C4-2B (cell line): ENCODE results near the gene SIRT2.

Experiments
- ZFX ChIP-seq: fragments of 450-650 bp; IDR thresholded peaks from 2 replicates; pipeline ENCODE4 v1.6.1; 2017
- TF ChIP-seq, protein P1 (sequence below): fragments of 450-650 bp; conservative IDR thresholded peaks from 2 replicates; pipeline ENCODE4 v1.5.1; 2017; ENCODE audit warnings: mild to moderate bottlenecking

DNA sequence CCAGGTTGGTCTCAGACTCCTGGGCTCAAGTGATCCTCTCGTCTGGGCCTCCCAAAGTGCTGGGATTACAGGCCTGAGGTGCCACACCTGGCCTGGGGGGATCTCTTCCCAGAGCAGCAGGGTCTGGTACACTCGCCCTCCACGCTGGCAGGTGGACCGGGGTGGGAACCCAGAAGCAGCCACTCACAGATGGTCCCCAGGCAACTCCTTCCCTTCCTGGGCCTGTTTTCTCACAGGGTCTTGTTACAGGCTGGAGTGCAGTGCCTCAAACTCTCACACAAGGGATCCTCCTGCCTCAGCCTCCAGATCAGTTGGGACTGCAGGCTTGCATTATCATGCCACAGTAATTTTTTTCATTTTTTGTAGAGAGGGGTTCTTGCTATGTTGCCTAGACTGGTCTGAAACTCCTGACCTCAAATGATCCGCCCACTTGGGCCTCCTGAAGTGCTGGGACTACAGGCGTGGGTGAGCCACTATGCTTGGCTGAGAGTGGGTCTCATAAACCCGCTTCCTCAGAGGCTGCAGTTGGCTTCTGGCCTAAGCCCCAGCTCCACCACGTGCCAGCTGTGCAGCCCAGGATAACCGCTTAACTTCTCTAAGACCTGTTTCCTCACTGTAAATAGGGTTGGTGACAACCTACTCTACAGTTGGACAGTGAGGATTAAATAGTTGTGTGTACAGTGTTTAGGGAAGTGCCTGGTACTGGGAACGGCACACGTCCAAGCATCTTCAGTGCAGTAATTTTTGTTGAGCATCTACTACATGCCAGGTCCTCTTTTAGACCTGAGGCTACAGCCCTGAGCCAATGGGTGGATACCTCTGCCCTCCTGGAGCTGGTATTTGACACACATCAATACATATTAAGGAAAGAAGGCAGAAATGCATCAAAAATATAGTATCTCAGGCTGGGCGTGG is 13.4 kb upstream of the SIRT2 start:
- TF ChIP-seq, protein P1, sequence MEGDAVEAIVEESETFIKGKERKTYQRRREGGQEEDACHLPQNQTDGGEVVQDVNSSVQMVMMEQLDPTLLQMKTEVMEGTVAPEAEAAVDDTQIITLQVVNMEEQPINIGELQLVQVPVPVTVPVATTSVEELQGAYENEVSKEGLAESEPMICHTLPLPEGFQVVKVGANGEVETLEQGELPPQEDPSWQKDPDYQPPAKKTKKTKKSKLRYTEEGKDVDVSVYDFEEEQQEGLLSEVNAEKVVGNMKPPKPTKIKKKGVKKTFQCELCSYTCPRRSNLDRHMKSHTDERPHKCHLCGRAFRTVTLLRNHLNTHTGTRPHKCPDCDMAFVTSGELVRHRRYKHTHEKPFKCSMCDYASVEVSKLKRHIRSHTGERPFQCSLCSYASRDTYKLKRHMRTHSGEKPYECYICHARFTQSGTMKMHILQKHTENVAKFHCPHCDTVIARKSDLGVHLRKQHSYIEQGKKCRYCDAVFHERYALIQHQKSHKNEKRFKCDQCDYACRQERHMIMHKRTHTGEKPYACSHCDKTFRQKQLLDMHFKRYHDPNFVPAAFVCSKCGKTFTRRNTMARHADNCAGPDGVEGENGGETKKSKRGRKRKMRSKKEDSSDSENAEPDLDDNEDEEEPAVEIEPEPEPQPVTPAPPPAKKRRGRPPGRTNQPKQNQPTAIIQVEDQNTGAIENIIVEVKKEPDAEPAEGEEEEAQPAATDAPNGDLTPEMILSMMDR: no peak
- no peak for TF ChIP-seq ZFX
